Left ventricle myocardium superior (tissue), 1 donor: Measurements from ENCODE around the gene GNAQ. TPM values are rescaled to one million over a fixed set of nuclear protein-coding genes. Genes with fewer than 3 reads are reported as not detected.

ENCODE experiments used
- ATAC-seq: fragments of 200-7000 bp; cut with Tn5 transposase; one replicate; pipeline ENCODE4 v1.9.1; 2020; ENCODE audit warnings: mild to moderate bottlenecking, moderate library complexity
- DNase-seq: peaks from one replicate; pipeline ENCODE4 v3.0.0-alpha.2; 2020
- intact Hi-C: fragments of 100-400 bp; cut with micrococcal nuclease; formaldehyde crosslinking; loops from one replicate; pipeline ENCODE4 v1.11.0; 2022
- total RNA-seq: library from RNA; stranded (reverse); fragmentation: NEBNext Ultra II Directional; extraction: Animal tissue kit (Norgen Biotek cat#: 25700); gene quantifications from one replicate; pipeline ENCODE4 v1.2.1, GENCODE V29; 2021
- donor health status: DM: no; HTN: yes; CAD: no; lungs with severe emphysema.

The GNAQ gene
- total RNA-seq, 1 donor from 2014 or later: 13.7 TPM

DNA sequence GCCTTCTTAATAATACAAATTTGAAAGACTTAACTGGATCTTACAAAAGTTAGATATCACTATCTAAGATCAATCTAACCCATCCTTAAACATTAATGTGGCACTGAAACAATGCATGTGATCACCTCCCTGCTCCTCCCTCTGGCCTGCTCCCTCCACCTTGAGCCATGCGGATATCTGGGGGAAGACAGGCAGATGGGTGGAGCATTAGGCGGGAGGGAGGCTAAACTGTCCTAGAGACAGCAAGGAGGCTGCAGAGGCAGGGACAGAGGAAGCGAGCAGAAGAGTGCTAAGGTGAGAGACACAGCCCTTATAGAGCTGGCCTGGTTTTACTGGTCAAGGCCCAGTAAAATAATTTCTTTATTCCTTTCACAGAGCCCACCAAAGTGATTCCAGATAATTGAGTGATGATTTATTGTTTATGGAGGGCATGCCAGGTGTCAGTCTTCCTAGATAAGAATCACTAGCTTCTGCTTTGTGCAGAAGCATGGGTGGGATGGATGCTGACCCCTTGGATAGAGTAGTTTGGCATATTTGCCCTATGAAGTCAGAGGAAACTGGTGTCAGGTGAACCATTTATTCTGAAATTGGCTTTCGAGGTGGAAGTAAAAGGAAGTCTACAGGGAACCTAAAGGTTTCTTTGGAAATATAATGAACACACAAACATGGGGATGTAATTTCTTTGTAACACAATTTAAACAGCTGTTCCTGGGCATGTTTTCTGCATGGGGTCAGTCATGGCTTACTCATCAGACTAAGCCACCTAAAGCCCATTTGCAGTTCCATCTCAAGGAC lies 188.3 kb downstream of the GNAQ start:
- intact Hi-C loops: loop anchor here (10.0 kb wide), 1 partner anchor 192 kb away; the partner anchor contains the start of gene GNAQ
- ATAC-seq (no peak), DNase-seq (no peak)

DNA sequence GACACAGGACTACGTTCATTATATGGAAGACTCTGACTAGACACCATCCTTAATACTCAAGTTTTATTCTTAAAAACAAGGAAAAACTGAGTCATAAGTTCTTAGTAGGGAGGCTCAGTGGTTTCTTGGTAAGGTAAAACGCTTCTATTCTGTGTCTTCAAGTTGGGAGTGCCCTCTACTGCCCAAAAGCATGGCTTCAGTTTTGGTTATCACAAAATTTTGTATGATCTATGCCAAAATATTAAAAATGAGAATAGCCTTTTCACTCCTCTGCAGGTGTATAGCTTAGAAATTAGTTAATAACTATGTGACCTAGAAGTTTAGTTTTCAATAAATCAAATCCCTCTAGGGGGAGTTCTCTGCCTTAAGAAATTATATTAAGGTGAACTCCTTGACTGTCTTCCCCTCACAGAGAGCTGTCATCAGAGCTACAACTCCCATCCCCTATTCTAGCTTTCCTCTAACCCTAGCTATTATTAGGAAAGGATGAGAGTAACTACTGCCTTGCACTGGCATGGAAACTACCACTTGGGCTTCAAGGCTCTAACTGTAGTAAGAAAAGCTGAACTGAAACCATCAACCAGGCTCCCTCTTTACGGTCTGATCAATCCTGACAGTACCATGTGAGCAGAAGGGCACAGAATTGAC lies 189.7 kb downstream of the GNAQ start:
- intact Hi-C loops: loop anchor here (10.0 kb wide), 1 partner anchor 193 kb away; the partner anchor contains the start of gene GNAQ
- DNase-seq (no peak), ATAC-seq (no peak)

DNA sequence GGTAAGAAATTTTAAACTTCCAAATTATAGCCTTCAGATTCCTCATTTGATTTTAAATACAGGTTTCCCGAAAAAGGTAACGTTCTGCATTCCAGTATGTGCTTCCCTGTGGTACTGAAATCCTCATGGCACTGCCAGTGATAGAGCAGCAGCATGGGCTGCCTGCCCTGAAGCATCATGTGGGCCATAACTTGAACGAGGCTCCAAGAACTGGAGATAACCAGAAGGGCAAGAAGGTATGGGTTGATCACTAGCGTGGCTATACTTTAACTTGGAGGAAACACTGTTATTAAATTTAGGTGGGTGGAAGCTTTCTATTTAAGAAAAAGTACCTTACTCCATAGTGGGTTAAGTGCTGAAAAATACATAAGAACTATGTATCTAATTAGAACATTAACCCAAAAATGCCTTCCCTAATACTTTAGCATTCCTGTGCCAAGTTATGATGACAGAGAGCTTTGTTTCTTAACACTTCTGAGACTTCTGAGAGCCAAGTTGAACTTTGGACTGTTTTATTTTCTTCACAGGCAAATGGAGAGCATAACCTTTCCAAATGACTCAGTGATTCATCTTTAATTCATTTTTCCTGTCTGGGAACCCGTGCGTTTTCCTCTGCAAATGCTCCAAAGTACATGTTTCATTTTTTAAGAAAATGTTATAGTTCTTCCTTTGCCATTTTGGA lies 192.0 kb downstream of the GNAQ start:
- intact Hi-C loops: loop anchor here (10.0 kb wide), 1 partner anchor 195 kb away; the partner anchor contains the start of gene GNAQ

DNA sequence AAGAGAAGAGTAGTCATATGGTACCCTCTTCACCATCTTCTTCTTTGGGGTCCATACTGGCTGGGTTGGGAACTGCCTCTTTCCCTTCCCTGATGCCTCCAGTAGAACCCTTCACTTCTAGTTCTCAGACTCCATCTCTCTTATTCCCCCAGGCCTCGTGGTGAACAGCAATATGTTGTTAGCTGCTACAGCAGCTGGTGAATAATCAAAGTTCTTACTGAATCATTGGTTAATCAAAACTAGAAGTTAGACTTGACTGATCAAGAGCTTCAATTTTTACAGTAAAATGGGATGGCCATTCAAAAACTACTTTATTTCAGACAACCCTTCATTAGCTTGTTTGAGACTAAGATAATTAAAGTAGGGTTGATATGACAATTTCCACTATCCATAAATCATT lies 192.6 kb downstream of the GNAQ start:
- no peak for DNase-seq
- intact Hi-C loops: no loop called here
- no peak for ATAC-seq

More for the DNA sequence above, 192.0 kb downstream of the GNAQ start:
- ATAC-seq (peak; percentile 38), DNase-seq (no peak)

DNA sequence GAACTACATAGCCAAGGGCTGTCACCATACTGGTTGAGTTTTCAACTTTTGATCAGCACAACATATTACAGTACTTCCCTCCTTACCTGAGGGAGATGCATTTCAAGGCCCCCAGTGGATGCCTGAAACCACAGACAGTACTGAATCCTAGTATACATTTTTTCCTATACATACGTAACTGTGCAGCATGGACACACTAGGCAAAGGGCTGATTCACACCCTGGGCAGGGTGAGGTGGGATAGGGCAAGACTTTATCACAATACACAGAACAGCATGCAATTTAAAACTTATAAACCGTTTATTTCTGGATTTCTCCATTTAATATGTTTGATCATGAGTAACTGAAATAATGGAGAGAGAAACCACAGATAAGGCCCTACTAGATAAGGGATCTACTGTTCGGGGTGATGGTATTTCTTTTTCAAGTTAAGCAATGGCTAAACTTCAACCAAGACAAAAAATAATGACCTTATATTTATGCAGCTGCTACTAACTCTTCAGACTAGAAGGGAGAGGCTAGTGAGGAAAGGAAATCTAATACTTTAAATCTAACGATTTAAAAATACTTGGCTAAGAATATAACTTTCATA lies 196.6 kb downstream of the GNAQ start:
- DNase-seq (no peak), ATAC-seq (no peak)
- intact Hi-C loops: no loop called here

DNA sequence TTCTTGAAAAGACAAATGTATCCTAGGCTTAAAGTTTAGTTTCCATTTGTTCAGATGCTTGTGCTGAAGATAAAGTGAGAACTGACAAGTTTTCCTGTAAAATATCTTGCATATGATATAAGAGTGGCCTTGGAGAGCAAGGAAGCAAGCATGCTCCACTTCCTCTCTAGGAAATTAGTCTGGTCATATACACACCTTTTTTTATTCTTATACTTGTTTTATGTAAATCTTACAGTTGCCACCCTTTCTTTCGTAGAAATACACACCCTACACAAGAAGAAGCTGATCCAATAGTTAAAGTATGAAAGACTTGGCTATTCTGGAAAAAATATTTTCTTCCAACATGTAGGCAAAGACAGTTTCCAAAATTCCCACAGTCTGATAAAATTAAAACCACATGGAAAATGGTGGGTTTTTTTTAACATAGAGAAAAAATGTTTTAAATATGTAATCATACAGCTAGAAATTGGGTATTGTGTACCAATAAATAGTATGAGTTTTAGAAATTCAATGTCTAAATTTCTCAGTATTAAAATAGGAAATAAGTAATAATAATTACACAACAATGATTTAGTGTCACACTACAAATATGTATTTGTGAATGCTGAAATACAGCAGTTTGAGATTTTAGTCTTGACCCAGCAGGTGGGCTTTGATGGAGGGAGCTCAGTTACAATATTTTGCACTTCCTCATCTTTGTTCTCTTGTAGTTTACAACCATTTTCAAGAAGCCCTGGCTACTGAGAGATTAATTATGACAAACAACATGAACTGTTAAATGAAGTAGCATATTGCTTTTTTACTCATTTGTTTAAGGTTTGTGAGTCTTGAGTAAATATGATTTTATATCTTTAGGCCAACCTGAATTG lies 197.8 kb downstream of the GNAQ start:
- ATAC-seq: no peak
- intact Hi-C loops: no loop called here
- DNase-seq: no peak

DNA sequence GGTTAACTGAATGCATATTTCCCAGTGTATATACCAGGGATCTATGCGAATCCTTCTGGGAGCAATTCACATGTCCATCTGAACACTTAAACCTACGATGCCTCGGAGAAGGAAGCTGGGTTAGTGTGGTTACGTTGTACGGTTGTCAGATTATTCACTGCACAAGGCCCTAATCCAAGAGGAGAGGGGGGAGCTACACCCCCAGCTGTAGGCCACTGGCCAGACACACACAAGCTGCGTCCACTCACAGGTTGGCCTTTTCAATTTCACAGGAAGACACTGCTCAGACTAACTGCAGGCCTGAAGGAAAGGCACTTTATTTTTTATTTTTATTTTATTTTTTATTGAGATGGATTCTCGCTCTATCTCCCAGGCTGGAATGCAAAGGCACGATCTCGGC lies 199.0 kb downstream of the GNAQ start:
- ATAC-seq: peak; percentile 78
- DNase-seq: peak; percentile 42
- intact Hi-C loops: no loop called here

DNA sequence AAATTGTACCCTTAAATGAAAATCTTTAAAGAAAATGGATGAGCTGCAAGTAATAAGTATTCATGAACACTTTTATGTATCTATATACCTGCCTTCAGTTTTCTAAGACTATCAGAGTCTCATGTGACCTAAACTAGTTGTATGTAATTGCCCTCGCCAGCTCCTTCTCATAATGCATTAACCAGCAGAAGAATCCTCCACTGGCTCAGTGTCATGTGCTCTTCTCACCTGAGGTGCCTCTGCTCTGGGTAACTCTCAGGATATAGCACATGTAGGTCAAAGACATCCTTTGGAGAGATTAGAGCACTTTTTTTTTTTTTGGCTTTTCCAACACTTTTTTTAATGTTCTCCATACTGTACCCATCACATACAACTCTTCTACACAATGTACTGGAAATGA lies 199.8 kb downstream of the GNAQ start:
- ATAC-seq (no peak), DNase-seq (no peak)
- intact Hi-C loops: no loop called here

DNA sequence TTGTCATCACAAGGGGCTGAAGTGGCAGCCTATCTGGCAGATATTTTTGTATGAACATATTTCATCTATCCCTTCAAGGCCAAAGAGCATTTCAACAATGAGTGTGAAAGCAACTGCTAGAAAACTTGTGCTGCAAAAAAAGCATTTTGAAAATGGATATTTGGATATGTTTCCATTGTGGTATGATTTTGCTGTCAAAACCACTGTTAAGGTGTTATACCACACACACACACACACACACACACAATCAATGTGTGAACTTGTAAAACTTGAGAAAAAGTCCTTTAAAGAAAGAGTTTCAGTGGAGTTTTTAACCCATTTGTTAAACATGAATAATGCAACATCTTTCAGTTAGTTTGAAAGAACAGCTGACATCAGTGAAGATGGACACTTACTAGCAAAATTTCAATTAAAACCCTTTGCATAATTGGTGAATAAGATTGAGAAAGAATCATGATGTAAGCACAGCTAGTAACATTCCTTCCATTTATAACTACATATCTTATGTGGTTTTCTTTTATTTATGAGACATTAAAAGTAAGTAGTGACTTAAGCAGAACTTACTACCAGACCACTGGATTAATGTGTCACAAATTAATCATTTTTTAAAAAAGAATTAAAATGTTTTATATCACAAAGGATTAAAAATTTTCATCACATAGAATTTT lies 200.9 kb downstream of the GNAQ start:
- ATAC-seq (no peak), DNase-seq (no peak)
- intact Hi-C loops: no loop called here

DNA sequence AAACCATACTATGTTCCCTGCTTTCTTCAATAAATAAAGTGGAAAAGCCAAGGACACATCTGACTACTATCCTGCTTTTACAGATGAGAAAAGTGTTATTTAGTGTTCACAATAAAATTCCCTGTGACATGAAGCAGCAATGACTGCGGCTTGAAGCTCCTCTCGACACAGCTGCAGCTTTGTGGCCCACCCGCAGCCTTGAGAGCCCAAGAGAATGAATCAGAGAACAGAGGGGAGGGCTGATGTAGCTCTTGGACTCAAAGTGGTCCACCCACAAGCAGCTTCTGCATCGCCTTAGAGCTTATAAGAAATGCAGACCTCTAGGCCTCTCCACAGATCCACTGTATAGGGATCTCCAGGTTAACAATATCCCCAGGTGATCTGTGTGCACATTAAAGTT lies 202.2 kb downstream of the GNAQ start:
- intact Hi-C loops: no loop called here
- ATAC-seq: peak; percentile 31

DNA sequence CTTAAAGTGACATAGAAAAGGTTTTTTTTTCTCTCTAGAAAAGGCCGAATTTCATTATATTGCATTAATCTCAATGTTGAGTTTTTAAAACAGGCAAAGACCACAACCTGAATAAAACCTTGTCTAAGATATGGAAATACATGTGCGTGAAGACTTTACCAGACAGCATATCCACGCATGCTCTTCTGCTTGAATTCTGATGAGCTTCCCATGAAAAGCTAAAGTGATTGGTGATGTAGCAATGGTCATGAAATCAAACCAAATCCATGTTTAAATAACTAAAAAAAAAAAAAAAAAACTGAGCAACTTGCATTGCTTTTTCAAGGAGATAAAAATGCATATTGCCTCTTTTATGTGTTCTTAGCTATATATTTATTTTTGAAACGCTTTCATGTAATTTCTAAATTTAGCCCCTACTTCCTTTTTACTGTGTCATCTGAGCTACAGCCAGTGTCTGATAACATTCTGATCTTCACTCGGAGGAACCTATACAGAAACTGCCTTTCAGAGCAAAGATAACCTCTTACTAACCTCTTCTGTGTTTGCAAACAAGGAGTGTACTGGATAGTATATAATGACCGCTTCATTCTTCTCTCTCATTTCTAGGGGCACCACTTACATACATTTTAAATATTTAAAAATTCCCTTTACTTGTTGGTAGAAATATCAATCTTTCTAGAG lies 204.4 kb downstream of the GNAQ start:
- intact Hi-C loops: no loop called here
- no peak for ATAC-seq

More for the DNA sequence above, 202.2 kb downstream of the GNAQ start:
- no peak for DNase-seq

DNA sequence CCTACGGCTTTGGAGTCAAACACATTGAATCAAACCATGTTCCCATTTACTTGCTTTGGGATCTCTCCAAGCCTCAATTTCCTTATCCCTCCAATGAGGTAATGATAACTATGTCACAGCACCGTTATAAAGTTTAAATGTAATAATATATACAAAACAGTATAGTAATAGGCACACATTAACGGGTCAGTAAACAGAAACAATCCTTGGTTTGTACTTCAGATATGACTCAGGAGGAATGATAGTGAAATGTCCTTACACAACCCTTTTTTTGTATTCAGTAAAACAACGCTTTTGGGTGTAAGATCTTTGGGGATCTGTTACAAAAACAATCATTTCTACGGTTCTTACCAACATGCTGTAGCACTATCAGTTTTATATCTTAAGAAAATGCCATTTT lies 205.0 kb downstream of the GNAQ start:
- ATAC-seq (no peak), DNase-seq (no peak)
- intact Hi-C loops: no loop called here

More for the DNA sequence above, 204.4 kb downstream of the GNAQ start:
- DNase-seq: no peak

DNA sequence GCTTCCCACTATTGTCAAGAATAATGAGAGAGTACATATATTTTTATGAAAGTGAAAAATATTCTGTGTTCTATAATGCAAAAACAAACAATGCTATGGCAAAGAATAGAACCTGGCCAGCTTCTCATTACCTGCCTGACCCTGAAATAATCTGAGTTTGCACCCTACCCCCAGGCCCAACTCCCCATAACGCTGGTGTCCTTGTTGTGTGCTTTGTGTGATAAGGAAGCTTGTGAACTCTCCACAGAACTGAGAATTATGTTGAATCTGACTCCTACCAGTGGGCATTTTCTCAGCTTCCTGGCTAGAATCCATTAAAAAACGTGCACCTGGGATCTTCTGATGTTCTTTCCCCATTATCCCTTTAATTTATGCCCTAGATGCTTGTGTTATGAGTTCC lies 205.5 kb downstream of the GNAQ start:
- intact Hi-C loops: no loop called here
- DNase-seq (no peak), ATAC-seq (no peak)

DNA sequence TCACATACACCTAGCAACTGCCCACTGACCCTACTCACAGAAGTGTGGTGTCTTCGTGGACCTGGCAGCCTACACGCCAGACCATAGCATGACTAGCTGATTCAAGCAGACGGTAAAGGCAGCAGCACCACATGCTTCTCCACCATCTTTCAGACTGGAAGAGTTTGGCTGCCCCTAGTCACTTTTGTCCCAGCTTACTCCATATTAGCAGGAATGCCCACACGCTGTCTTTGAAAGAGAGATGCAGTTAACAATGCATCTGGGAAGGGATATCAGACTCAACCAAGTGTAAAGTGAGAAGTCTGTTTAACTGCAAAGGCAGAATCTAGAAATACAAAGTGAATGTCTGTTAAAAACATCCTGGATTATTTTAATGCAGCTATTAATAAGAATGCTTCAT lies 206.2 kb downstream of the GNAQ start:
- ATAC-seq: no peak
- intact Hi-C loops: no loop called here

DNA sequence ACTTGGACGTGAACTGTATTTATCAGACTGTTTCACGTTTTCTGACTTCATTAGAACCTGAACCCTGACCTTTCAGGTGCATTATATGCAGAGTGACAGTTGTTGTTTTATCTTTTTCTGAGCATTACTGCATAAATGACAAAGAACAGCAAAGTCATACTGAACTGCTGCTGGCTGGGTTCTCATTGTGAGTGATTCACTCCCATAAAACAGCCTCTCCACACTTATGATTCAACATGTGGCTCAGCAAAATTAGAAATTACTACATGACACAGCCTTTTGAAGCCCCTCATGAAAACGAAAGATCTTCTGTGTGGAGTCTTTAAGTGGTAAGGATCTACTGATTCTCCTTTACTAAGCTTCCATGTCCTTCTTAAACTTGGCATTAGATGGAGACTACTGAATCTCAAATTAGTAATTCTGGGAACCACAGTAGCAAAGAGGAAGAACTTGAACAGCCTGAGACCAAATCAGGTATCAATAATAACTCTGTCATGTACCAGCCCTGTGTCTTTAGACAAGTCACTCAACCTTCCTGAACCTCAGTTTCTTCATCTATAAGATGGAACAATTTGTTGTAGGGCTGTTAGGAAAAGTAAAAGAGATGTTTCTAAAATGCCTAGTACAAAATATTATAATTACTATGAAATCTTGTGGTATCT lies 211.2 kb downstream of the GNAQ start:
- no peak for DNase-seq

More for the DNA sequence above, 206.2 kb downstream of the GNAQ start:
- DNase-seq: no peak

DNA sequence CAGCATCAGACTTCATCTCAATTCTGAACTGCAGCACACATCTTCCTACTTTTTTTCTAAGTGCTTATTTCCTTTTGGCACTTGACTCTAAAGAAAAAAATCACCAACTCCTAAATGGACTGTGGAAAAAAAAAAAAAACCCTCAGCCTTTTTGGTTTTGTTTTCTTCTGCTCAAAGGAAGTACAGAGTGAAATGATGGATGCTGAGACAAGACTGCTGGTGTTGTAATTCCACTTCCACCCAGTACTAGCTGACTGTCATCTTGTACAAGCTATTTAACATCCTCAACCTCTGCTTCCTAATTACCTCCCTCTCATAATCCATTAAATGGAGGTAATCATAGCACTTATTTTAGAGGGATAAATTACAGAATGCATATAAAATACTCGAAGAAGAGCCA lies 212.0 kb downstream of the GNAQ start:
- DNase-seq (no peak), ATAC-seq (peak; percentile 60)
- intact Hi-C loops: no loop called here

More for the DNA sequence above, 211.2 kb downstream of the GNAQ start:
- intact Hi-C loops: no loop called here
- no peak for ATAC-seq
